ENCODE results near the gene TK1. TPM values are rescaled to one million over a fixed set of nuclear protein-coding genes. Genes with fewer than 3 reads are reported as not detected.

TK1 gene
- total and polyA plus RNA-seq, 2 donors from 2014 or later: 9.3 to 12.7 TPM

DNA sequence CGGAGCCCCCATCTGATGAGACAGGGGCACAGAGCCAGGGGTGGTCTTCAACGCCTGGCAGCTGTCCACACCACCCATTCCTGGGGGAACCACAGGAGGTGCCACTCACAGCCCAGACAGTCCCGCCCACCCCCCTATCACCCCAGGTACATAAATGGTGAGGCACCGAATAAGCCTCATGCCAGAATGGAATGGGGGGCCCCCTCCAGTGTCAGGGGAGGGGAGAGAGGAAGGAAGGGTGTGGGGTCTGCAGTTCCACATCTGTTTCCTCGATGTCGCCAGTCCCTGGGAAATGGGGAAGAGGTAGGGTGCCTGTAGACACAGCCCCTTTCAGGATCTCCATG lies 60.0 kb downstream of the TK1 start:
- peak overlapping the region; percentile 27 to 71 for H3K27ac ChIP-seq (ENCODE audit: low read depth in 2 of 2, low read length in 2 of 2)
- FAIRE-seq: no peak
- TF ChIP-seq, protein P1, sequence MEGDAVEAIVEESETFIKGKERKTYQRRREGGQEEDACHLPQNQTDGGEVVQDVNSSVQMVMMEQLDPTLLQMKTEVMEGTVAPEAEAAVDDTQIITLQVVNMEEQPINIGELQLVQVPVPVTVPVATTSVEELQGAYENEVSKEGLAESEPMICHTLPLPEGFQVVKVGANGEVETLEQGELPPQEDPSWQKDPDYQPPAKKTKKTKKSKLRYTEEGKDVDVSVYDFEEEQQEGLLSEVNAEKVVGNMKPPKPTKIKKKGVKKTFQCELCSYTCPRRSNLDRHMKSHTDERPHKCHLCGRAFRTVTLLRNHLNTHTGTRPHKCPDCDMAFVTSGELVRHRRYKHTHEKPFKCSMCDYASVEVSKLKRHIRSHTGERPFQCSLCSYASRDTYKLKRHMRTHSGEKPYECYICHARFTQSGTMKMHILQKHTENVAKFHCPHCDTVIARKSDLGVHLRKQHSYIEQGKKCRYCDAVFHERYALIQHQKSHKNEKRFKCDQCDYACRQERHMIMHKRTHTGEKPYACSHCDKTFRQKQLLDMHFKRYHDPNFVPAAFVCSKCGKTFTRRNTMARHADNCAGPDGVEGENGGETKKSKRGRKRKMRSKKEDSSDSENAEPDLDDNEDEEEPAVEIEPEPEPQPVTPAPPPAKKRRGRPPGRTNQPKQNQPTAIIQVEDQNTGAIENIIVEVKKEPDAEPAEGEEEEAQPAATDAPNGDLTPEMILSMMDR (IDR thresholded peaks at IDR 0.05; ENCODE audit: borderline replicate concordance, extremely low read depth, insufficient read depth): no peak
- intact Hi-C loops (cut with DNase I): no loop called here
- peaks cover 0 to 5% (median 0%) of the 10 kb centered on the region in 3 donors for H3K36me3 ChIP-seq (ENCODE audit: control insufficient read depth in 2 of 3, insufficient read depth in 3 of 3, low read length in 3 of 3)
- no peaks in the 10 kb centered on the region for H3K9me3 ChIP-seq (ENCODE audit: control insufficient read depth in 2 of 3, insufficient read depth in 1 of 3, low read length in 3 of 3)
- H3K9ac ChIP-seq (ENCODE audit: low read length in 3 of 3): no peak overlapping the region
- no peaks in the 10 kb centered on the region for H3K27me3 ChIP-seq (ENCODE audit: control insufficient read depth, insufficient read depth, low read length)
- H3K4me1 ChIP-seq (ENCODE audit: control insufficient read depth in 2 of 3, insufficient read depth in 2 of 3, low read depth in 1 of 3, low read length in 3 of 3): peaks cover 0 to 19% (median 0%) of the 10 kb centered on the region in 3 donors
- H3K4me3 ChIP-seq (ENCODE audit: low read length in 3 of 3): peak overlapping the region in 1 of 3 donors; percentile 62
- no peak for DNase-seq

DNA sequence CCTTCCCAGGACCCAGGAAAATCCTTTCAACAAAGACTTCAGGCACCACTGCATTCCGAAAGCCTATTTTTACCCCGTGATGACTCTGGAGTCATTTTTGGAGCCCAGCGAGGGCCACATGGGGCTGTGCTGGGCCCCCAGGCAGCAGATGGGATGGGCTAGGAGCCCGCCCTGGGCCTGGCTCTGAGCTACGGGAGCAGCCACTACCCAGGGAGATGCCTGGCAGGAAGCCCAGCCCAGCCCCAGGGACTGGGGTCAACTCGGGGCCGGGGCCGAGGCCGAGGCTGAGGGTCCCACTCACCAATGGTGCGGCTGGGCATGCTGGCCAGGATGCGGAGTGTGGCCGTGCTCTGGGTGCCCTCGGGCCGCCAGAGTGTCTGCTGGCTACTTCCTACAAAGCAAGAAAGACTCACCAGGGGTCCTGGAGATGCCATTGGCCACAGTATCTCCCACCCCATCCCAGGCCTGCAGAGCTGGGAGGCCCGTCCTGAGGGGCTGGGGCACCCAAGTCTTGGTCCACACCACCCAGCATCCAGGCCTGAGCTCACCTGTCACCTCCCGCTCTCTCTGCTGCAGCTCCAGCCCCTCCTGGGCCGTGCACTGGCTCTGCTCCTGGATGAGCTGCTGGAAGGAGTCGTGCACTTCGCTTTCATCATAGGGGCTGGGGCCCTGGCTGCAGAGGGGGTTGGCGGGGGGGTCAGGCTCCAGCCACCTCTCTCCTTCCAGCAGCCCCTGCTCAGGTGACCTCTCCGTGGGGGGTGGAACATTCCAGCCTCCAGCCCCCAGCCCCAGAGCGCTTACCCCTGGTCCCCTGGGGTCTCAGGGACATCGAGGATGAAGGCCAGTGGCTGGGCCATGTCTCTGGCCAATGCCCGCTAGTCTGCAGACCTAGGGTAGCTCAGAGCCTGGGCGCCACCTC lies 60.6 kb downstream of the TK1 start:
- TF ChIP-seq, protein P1 (IDR thresholded peaks at IDR 0.05; ENCODE audit: borderline replicate concordance, extremely low read depth, insufficient read depth): no peak
- Histone ChIP-seq H3K9ac (ENCODE audit: low read length in 3 of 3) (no peak overlapping the region), H3K36me3 (ENCODE audit: control insufficient read depth in 2 of 3, insufficient read depth in 3 of 3, low read length in 3 of 3) (peaks cover 0 to 5% (median 0%) of the 10 kb centered on the region in 3 donors), H3K9me3 (ENCODE audit: control insufficient read depth in 2 of 3, insufficient read depth in 1 of 3, low read length in 3 of 3) (no peaks in the 10 kb centered on the region), H3K27ac (ENCODE audit: low read depth in 2 of 2, low read length in 2 of 2) (no peak overlapping the region), H3K4me1 (ENCODE audit: control insufficient read depth in 2 of 3, insufficient read depth in 2 of 3, low read depth in 1 of 3, low read length in 3 of 3) (peaks cover 0 to 19% (median 0%) of the 10 kb centered on the region in 3 donors), H3K4me3 (ENCODE audit: low read length in 3 of 3) (no peak overlapping the region), H3K27me3 (ENCODE audit: control insufficient read depth, insufficient read depth, low read length) (no peaks in the 10 kb centered on the region)
- DNase-seq: peak in 1 of 5 donors; percentile 59
- no peak for FAIRE-seq
- intact Hi-C loops (cut with DNase I): no loop called here

DNA sequence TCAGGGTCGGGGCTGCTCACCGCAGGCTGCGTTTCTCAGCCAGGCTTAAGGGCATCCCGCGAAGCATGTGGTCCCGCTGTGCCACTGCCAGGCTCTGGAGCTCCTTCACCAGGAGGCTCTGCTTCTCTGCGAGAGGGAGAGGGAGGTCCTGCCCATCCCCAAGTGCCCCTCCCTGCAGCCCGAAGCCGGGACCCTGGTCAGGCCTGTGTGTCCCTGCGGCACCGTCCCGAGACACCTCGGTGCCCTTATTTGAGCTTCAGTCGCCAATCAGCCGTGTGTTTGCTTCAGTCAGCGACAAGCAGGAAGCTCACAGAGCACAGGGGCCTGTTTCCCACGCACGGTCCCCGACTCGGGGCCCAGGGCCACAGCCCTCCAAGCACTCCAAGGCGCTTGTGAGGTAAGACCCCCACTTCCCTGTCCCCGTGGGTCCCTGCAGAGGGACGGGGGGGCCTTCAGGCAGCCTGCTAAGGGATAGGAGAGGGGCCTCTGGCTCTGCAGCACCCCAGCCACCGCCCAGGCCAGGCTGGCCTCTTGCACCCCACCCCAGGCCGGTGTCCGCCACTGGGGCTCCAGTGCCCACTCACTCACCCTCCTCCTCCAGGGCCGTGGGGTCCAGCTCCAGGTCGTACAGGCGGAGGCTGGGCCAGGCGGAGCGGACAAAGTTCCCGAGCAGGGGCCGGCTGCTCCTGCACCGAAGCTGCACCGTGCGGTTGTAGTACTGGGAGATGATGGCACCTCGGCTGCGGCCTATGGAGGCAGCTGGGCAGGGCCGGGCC lies 61.5 kb downstream of the TK1 start:
- peak in 1 of 5 donors; percentile 67 for DNase-seq
- H3K4me3 ChIP-seq (ENCODE audit: low read length in 3 of 3): no peak overlapping the region
- intact Hi-C loops (cut with DNase I): no loop called here
- FAIRE-seq: no peak
- TF ChIP-seq, protein P1 (IDR thresholded peaks at IDR 0.05; ENCODE audit: borderline replicate concordance, extremely low read depth, insufficient read depth): no peak
- H3K4me1 ChIP-seq (ENCODE audit: control insufficient read depth in 2 of 3, insufficient read depth in 2 of 3, low read depth in 1 of 3, low read length in 3 of 3): peaks cover 0 to 15% (median 0%) of the 10 kb centered on the region in 3 donors
- no peaks in the 10 kb centered on the region for H3K27me3 ChIP-seq (ENCODE audit: control insufficient read depth, insufficient read depth, low read length)
- no peak overlapping the region for H3K27ac ChIP-seq (ENCODE audit: low read depth in 2 of 2, low read length in 2 of 2)
- H3K9me3 ChIP-seq (ENCODE audit: control insufficient read depth in 2 of 3, insufficient read depth in 1 of 3, low read length in 3 of 3): no peaks in the 10 kb centered on the region
- peaks cover 0 to 5% (median 0%) of the 10 kb centered on the region in 3 donors for H3K36me3 ChIP-seq (ENCODE audit: control insufficient read depth in 2 of 3, insufficient read depth in 3 of 3, low read length in 3 of 3)
- H3K9ac ChIP-seq (ENCODE audit: low read length in 3 of 3): no peak overlapping the region

All from kidney (tissue), 14 donors.